Heart right ventricle (tissue), 16 donors: ENCODE results near the gene MRPS25. TPM values are rescaled to one million over a fixed set of nuclear protein-coding genes. Genes with fewer than 3 reads are reported as not detected.

ENCODE experiments used
- ATAC-seq, 8 donors: fragments of 200-7000 bp; cut with Tn5 transposase; one replicate each; pipeline ENCODE4 v1.9.1; 2020; ENCODE audit warnings: mild to moderate bottlenecking in 8 of 8, moderate library complexity in 8 of 8, moderate number of reproducible peaks in 1 of 8
- DNase-seq, 2 donors: peaks; one replicate each; pipeline ENCODE4 v3.0.0-alpha.2; 2020
- H3K27ac ChIP-seq, 10 donors: fragments of 200-600 bp; sonication (generic) in 2 of 10; one replicate each; pipeline versions ENCODE4 v1.5.0 to v1.8.0; 2020 to 2022; ENCODE audit warnings: mild to moderate bottlenecking in 3 of 10
- H3K27me3 ChIP-seq, 7 donors: fragments of 200-600 bp; one replicate each; pipeline ENCODE4 v1.8.0; 2021 to 2022; ENCODE audit warnings: mild to moderate bottlenecking in 2 of 7
- H3K36me3 ChIP-seq, 9 donors: fragments of 200-600 bp; sonication (generic) in 1 of 9; one replicate each; pipeline versions ENCODE4 v1.5.0 to v1.8.0; 2020 to 2022; ENCODE audit warnings: mild to moderate bottlenecking in 2 of 9
- H3K4me1 ChIP-seq, 9 donors: fragments of 200-600 bp; sonication (generic) in 1 of 9; one replicate each; pipeline versions ENCODE4 v1.5.0 to v1.8.0; 2020 to 2022; ENCODE audit warnings: mild to moderate bottlenecking in 4 of 9
- H3K4me3 ChIP-seq, 10 donors: fragments of 200-600 bp; sonication (generic) in 2 of 10; one replicate each; pipeline versions ENCODE4 v1.5.0 to v1.8.0; 2020 to 2022; ENCODE audit warnings: mild to moderate bottlenecking in 7 of 10, moderate library complexity in 2 of 10
- H3K9me3 ChIP-seq, 11 donors: fragments of 200-600 bp in 10 of 11; sonication (generic) in 2 of 11; one replicate each; pipeline versions ENCODE4 v1.5.0 to v1.8.0; 2013 to 2022; ENCODE audit warnings: mild to moderate bottlenecking in 2 of 11, control low read depth in 1 of 11, moderate library complexity in 1 of 11
- WGBS, 2 donors: extraction: QIAGEN DNeasy Blood & Tissue Kit; methylation state at CpG; one replicate each; pipeline ENCODE4 v1.1.7; 2013; ENCODE audit warnings: inconsistent platforms in 1 of 2; 5-methylcytosine and 5-hydroxymethylcytosine counted together
- intact Hi-C, 10 donors: fragments of 100-400 bp; cut with DNase I; formaldehyde crosslinking; loops; one replicate each; pipeline versions ENCODE4 v1.11.1 to v1.14.2; 2022
- polyA plus RNA-seq, 2 donors: library from polyadenylated mRNA; stranded (reverse); fragments of 200-250 nt; gene quantifications; one replicate each; pipeline ENCODE4 v1.2.3, GENCODE V29; 2013
- total RNA-seq, 10 donors: library from RNA; stranded (reverse); fragmentation: NEBNext Ultra II Directional in 3 of 10; extraction: Animal tissue kit (Norgen Biotek cat#: 25700) in 3 of 10; gene quantifications; one replicate each; pipeline versions ENCODE4 v1.2.1 to v1.2.4, GENCODE V29; 2021 to 2023
- TF ChIP-seq, protein P1 (sequence below), 9 donors: fragments of 200-600 bp; sonication (generic) in 2 of 9; IDR thresholded peaks; one replicate each; pipeline versions ENCODE4 v1.5.0 to v1.8.0; 2021 to 2022; ENCODE audit warnings: antibody characterized with exemption in 9 of 9, mild to moderate bottlenecking in 5 of 9, moderate library complexity in 1 of 9
- donor health status: Arrhythmogenic right ventricular cardiomyopathy.
- donor health status: ischemic (EF 13 %, LVEDD 7.1; RV severe dilation, severe dysfunction).
- donor health status: healthy with polysubstance abuse.
- donor health status: DM: no; HTN: yes; CAD: no.
- donor health status: DM: no; HTN: no; CAD: no.
- donor health status: ischemic (EF 25% LVEDD 6.9; RV normal size, moderate dysfunction).
- donor health status: ischemic (EF 25% LVEDD 5.7; RV mildly dilated, moderate dysfunction).
- donor health status: healthy.
- donor health status: DM: yes; HTN: yes; CAD: no.
- donor health status: Ischemic cardiomyopathy.
- donor health status: ischemic (EF 35%, LVEDD 5.7; RV mildly dilated, moderate dysfunction).
- donor health status: nonischemic (EF 11% LVEDD 7.7; RV severe dilation, severe dysfunction).
- donor health status: DM: yes; HTN: yes; CAD: no.
- donor health status: PGD.
- donor health status: ischemic (EF 29% LVEDD 5.4; RV normal size, mild dysfunction).
- donor health status: nonischemic (EF 23%, LVEDD 6.1; RV moderate dilation, normal function).

MRPS25 gene
- total and polyA plus RNA-seq, 12 donors, result 64.7 to 227 (median 98.5) TPM

DNA sequence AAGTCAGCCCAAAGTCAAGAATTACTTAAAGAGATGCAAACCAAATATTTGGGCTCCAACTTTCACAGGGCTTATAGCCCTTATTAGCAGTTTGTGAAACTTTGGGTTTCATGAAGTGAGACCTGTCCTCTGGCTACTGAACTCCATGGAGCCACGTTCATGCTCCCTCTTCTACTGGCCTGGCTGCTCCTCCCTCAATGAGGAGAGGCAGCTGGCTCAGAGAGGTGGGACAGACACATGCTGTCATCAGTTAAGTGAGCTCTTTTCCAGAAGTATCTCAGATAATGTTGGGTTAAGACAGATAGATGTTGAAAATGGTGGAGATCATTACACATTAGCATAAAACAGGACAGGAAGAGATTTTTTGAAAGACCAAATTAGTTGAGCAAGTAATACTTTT is 19.4 kb downstream of the MRPS25 start:
- Histone ChIP-seq H3K4me1 (peaks cover 0 to 31% (median 11%) of the 10 kb centered on the region in 9 donors), H3K36me3 (peaks cover 0 to 100% (median 90%) of the 10 kb centered on the region in 9 donors), H3K4me3 (no peak overlapping the region), H3K27me3 (no peaks in the 10 kb centered on the region), H3K27ac (no peak overlapping the region), H3K9me3 (no peaks in the 10 kb centered on the region)
- DNase-seq (no peak), ATAC-seq (peak in 1 of 8 donors; percentile 42)
- WGBS, 2 donors, result 33 to 50% methylated on average over 1 of the region's 1 CpG
- TF ChIP-seq, protein P1, sequence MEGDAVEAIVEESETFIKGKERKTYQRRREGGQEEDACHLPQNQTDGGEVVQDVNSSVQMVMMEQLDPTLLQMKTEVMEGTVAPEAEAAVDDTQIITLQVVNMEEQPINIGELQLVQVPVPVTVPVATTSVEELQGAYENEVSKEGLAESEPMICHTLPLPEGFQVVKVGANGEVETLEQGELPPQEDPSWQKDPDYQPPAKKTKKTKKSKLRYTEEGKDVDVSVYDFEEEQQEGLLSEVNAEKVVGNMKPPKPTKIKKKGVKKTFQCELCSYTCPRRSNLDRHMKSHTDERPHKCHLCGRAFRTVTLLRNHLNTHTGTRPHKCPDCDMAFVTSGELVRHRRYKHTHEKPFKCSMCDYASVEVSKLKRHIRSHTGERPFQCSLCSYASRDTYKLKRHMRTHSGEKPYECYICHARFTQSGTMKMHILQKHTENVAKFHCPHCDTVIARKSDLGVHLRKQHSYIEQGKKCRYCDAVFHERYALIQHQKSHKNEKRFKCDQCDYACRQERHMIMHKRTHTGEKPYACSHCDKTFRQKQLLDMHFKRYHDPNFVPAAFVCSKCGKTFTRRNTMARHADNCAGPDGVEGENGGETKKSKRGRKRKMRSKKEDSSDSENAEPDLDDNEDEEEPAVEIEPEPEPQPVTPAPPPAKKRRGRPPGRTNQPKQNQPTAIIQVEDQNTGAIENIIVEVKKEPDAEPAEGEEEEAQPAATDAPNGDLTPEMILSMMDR (IDR thresholded peaks at IDR 0.05), result no peak
- intact Hi-C loops, result loop anchor here in 4 of 10 donors (10.0 kb wide), 2 partner anchors 101 to 111 kb away; partner anchors contain the start of gene NR2C2 (in 3 of the 4)

DNA sequence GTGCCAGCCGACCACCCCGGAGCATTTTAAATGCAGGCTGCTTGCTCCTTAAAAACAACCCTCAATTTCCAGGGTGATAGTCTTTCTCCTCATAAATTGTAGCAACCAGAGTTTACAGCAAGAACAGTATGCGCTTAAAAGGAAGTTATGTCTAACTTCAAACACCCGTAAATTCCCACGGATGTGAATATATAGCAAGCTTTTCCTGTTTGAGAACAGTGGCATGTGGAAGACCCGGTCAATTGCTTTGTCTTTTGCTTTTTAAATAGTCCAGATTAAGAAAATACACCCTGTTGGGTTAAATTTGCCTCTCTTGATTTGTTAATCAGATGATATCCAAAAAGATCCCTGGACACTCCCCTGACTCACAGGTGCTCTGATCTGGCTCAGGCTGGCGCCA is 20.8 kb downstream of the MRPS25 start:
- WGBS, 2 donors, result 79 to 82% methylated on average over 7 of the region's 7 CpGs
- TF ChIP-seq, protein P1 (IDR thresholded peaks at IDR 0.05), result no peak

GRCh38 chr3:15043408-15044171 is 21.5 kb downstream of the MRPS25 start:
- H3K4me3 ChIP-seq, result no peak overlapping the region
- H3K27ac ChIP-seq, result no peak overlapping the region
- no peaks in the 10 kb centered on the region for H3K27me3 ChIP-seq
- intact Hi-C loops, result loop anchor here in 4 of 10 donors (10.0 kb wide), 2 partner anchors 99 to 109 kb away; partner anchors contain the start of gene NR2C2 (in 3 of the 4)
- H3K36me3 ChIP-seq, result peaks cover 0 to 100% (median 77%) of the 10 kb centered on the region in 9 donors
- TF ChIP-seq, protein P1 (IDR thresholded peaks at IDR 0.05), result no peak
- DNase-seq (no peak), ATAC-seq (no peak)
- 85 to 87% methylated on average over 11 of the region's 11 CpGs for WGBS, 2 donors
- H3K4me1 ChIP-seq, result peaks cover 0 to 46% (median 24%) of the 10 kb centered on the region in 9 donors
- H3K9me3 ChIP-seq, result no peaks in the 10 kb centered on the region

More for the DNA sequence above, 20.8 kb downstream of the MRPS25 start:
- Histone ChIP-seq H3K27me3 (no peaks in the 10 kb centered on the region), H3K36me3 (peaks cover 0 to 100% (median 81%) of the 10 kb centered on the region in 9 donors), H3K27ac (no peak overlapping the region), H3K4me3 (no peak overlapping the region), H3K4me1 (peaks cover 0 to 41% (median 24%) of the 10 kb centered on the region in 9 donors), H3K9me3 (no peaks in the 10 kb centered on the region)
- intact Hi-C loops, result loop anchor here in 4 of 10 donors (10.0 kb wide), 2 partner anchors 100 to 110 kb away; partner anchors contain the start of gene NR2C2 (in 3 of the 4)
- ATAC-seq (no peak), DNase-seq (no peak)

- H3K9me3 ChIP-seq, result no peaks in the 10 kb centered on the region
- 66 to 73% methylated on average over 3 of the region's 3 CpGs for WGBS, 2 donors
- H3K4me3 ChIP-seq, result no peak overlapping the region
- ATAC-seq (no peak), DNase-seq (no peak)
- peaks cover 0 to 100% (median 77%) of the 10 kb centered on the region in 9 donors for H3K36me3 ChIP-seq
- no peaks in the 10 kb centered on the region for H3K27me3 ChIP-seq
- H3K27ac ChIP-seq, result no peak overlapping the region
- intact Hi-C loops, result loop anchor here in 4 of 10 donors (10.0 kb wide), 2 partner anchors 98 to 108 kb away; partner anchors contain the start of gene NR2C2 (in 3 of the 4)
- TF ChIP-seq, protein P1 (IDR thresholded peaks at IDR 0.05), result no peak
- H3K4me1 ChIP-seq, result peaks cover 0 to 46% (median 24%) of the 10 kb centered on the region in 9 donors
Measured at GRCh38 chr3:15042936-15043335, 22.2 kb downstream of the MRPS25 start.
